Fibroblast of skin of right quadriceps (primary cell): Measurements from ENCODE around the gene ICAM4.

Experiments
- DNase-seq: peaks from one replicate; pipeline ENCODE4 v3.0.0-alpha.2; 2013

The ICAM4 gene

DNA sequence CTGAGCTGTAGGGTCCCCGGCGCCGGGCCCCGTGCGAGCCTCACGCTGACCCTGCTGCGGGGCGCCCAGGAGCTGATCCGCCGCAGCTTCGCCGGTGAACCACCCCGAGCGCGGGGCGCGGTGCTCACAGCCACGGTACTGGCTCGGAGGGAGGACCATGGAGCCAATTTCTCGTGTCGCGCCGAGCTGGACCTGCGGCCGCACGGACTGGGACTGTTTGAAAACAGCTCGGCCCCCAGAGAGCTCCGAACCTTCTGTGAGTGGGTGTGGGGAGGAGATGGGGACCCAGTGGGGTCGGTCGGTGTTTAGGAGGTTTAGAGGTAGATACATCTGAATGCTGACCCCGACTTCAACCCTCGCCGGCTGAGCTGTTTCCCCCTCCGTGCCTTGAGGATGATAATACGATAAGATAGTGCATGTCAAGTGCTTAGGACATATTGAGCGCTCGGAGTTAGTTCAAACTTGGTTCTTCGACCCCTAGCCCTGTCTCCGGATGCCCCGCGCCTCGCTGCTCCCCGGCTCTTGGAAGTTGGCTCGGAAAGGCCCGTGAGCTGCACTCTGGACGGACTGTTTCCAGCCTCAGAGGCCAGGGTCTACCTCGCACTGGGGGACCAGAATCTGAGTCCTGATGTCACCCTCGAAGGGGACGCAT, 4.9 kb downstream of the ICAM4 start:
- DNase-seq = no peak

DNA sequence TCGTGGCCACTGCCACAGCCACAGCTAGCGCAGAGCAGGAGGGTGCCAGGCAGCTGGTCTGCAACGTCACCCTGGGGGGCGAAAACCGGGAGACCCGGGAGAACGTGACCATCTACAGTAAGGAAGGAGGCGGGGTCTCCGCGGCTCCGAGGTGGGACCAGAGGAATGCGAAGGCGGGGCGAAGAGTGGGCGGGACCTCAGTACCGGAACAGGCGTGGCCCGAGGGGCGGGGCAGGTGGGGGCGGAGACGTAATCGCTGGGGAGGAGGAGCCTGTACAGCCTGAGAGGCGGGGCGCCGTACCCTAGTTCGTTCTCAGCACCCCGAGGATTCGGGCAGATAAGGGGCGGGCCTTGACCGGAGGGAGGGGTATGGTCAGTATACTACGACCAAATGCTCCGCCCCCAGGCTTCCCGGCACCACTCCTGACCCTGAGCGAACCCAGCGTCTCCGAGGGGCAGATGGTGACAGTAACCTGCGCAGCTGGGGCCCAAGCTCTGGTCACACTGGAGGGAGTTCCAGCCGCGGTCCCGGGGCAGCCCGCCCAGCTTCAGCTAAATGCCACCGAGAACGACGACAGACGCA, 5.5 kb downstream of the ICAM4 start:
- DNase-seq = peak; percentile 76

DNA sequence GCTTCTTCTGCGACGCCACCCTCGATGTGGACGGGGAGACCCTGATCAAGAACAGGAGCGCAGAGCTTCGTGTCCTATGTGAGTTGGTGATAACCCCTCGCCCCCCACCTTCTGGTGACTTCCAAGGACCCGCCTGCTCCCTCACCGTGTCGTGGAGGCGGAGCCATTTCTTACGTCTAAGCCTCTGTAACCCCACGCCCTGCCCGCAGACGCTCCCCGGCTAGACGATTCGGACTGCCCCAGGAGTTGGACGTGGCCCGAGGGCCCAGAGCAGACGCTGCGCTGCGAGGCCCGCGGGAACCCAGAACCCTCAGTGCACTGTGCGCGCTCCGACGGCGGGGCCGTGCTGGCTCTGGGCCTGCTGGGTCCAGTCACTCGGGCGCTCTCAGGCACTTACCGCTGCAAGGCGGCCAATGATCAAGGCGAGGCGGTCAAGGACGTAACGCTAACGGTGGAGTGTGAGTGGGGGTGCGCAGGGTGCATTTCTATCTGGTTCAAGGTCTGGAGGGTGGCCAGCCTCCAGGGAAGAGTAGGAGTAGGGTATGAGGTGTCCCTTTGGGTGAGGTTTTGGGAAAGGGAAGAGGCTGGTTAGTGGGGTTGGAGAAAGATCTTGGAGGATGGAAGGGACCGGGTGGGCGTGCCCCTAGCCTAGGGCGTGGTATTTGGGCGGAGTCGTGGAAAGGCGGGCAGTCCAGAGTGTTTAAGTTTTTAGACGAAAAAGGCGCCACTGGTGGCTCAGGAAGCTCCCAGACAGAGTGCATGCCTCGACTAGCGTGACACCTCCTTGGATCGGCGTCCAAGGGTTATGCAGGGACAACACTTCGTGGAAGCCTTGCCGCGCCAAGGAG, 6.3 kb downstream of the ICAM4 start:
- DNase-seq = no peak

DNA sequence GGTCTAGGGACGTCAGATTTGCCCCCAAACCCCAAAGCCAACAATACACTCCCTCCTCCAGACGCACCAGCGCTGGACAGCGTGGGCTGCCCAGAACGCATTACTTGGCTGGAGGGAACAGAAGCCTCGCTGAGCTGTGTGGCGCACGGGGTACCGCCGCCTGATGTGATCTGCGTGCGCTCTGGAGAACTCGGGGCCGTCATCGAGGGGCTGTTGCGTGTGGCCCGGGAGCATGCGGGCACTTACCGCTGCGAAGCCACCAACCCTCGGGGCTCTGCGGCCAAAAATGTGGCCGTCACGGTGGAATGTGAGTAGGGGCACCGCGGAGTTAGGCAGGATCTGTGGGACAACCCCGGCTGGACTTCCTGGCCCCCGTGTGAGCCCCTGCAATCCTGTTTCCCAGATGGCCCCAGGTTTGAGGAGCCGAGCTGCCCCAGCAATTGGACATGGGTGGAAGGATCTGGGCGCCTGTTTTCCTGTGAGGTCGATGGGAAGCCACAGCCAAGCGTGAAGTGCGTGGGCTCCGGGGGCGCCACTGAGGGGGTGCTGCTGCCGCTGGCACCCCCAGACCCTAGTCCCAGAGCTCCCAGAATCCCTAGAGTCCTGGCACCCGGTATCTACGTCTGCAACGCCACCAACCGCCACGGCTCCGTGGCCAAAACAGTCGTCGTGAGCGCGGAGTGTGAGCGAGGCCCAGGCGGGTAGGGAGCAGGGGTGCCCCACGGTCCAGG, 7.0 kb downstream of the ICAM4 start:
- DNase-seq = no peak

DNA sequence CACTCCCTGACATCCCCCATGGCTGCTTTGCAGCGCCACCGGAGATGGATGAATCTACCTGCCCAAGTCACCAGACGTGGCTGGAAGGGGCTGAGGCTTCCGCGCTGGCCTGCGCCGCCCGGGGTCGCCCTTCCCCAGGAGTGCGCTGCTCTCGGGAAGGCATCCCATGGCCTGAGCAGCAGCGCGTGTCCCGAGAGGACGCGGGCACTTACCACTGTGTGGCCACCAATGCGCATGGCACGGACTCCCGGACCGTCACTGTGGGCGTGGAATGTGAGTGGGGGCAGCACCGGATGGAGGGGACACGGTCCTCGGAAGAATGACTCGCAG, 7.6 kb downstream of the ICAM4 start:
- DNase-seq = no peak

DNA sequence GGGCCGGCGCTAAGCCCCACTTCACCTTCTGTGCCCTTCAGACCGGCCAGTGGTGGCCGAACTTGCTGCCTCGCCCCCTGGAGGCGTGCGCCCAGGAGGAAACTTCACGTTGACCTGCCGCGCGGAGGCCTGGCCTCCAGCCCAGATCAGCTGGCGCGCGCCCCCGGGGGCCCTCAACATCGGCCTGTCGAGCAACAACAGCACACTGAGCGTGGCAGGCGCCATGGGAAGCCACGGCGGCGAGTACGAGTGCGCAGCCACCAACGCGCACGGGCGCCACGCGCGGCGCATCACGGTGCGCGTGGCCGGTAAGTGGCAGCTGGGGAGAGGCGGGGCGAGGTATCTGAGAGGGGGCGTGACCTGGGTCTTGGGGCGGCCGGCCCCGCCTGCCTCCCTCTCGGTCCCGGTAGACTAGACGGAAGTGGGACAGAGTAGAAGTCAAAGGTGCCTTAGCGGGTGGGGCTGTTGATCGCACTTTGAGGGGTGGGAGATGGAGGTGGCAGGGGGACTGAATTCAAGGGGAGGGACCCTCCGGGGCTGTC, 8.6 kb downstream of the ICAM4 start:
- DNase-seq = no peak

DNA sequence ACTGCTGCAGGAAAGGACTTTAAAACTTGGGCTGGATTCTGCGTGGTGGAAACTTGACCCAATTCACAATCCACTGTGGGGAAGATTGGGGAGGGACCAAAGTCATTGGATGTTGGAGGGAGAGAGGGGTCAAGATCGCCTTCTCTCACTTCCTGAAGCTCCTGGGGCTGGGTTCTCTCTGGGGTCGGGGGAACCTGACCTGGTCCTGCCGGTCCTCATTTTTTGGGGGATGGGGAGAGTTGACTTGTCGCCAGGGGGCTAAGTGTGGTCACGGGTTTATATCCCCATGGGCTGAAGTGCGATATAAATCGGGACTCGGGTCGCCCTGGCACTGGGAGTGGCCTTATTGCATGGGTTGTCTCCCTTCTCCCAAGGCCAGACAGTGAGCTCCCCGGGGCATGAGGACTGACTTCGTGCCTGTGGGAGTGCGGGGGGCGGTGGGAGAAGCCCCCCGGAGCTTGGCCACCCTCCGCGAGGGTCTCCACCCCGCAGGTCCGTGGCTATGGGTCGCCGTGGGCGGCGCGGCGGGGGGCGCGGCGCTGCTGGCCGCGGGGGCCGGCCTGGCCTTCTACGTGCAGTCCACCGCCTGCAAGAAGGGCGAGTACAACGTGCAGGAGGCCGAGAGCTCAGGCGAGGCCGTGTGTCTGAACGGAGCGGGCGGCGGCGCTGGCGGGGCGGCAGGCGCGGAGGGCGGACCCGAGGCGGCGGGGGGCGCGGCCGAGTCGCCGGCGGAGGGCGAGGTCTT, 9.3 kb downstream of the ICAM4 start:
- no peak for DNase-seq

DNA sequence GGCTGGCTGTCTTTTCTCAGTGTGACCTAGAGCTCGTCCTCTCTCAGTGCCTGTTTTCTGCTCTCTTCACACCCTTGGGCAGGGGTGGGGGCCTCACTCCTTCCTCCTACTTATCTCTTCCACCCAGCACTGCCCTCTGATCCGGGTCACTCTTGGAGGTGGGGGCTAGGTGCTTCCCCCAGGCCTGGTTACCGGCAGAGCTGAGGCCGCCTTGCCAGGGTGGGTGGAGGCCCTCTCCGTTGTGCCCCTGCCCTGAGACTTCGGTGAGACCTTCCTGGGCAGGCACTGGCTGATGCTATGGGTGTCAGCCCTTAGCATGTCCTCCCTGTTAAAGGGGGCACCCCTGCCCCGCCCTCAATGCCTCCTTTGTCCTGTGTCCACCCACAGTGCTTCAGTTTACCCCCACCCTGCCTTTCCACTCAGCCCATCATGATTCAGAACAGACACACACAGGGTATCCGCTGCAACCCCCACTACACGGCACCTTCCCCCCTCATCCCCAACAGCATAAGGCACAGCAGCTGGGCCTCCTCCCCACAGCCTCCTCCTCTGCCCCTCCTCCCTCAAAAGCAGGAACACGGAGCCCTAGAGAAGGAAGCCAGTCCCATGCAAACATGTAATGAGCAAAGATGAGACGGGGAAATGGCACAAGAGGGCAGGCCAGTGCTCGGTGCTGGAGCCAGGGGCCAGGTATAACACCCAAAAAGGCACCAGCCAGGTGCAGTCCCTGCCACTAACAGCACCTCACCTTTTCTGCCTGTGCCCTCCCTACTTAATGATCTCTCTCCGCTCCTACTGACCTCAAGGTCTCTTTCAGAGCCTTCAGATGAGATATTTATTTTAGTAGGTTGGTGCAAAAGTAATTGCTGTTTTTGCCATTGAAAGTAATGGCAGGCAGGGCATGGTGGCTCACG, 13.0 kb downstream of the ICAM4 start:
- peak; percentile 44 for DNase-seq

DNA sequence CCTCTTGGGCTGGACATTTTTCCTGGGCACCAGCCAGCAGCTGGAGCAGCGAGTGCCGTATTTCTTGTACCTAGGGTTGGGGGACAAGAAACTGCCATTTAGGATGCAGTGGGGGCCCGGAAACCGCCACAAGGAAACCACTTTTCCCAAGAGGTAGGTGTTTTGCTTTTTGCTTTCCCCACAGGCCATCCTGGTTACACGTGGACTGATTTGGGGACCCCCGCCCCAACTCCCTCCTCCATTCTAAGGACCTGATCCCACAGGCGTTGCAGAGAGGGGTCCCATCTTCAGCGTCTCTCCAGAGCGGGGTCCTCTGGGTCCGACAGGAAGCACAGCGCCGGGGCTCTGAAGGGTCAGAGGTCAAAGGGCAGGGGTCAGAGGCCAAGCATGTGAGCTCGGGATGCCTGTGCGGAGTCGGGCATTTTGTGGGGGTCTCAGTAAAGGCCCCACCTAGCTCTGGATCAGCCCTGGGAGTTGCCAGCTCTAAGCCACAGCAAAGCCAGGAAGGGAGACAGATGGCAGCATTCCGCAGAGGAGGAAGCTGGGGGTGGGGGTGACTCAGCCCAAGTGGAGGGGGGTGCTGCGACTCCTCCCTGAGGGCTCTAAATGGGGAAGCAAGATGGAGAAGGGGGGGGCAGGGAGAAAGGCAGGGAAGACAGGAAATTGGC, 18.5 kb downstream of the ICAM4 start:
- peak; percentile 82 for DNase-seq

DNA sequence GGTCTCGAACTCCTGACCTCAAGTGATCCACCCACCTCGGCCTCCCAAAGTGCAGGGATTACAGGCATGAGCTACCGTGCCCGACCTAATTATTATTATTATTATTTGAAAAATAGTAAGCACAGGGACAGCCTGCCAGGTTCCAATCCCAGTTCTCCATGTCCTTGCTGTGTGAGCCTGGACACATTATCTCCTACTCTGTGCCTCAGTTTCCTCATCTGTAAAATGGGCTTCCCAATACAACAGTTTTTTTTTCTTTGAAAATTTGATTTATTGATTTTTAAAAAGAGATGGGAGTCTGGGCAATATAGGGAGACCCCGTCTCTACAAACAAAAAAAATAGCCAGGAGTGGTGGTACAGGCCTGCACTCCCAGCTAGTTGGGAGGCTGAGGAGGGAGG, 19.6 kb downstream of the ICAM4 start:
- no peak for DNase-seq

DNA sequence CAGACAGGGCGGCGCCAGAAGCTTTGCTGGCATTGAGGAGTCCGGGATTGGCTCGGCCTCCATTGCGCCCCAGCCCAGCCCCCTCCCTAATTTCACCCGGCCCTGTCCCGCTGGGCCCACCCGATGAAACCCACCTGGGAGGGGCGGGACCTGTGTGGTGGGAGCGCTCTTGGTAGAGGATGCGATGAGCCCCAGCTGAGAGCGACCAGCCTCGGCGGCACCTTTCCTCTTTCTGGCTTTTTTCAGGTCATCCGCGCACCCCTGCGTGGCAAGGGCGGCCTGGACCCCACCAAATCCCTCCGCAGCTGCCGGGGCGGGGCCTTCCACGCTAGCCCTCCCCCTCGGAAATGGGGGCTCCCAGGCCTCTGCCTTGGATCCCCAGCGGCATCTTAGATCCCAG, 22.7 kb downstream of the ICAM4 start, which contains the start of gene ZGLP1:
ZGLP1 (minus strand) TSS at position 393 of the 400 bp plus-strand sequence.
- no peak for DNase-seq

DNA sequence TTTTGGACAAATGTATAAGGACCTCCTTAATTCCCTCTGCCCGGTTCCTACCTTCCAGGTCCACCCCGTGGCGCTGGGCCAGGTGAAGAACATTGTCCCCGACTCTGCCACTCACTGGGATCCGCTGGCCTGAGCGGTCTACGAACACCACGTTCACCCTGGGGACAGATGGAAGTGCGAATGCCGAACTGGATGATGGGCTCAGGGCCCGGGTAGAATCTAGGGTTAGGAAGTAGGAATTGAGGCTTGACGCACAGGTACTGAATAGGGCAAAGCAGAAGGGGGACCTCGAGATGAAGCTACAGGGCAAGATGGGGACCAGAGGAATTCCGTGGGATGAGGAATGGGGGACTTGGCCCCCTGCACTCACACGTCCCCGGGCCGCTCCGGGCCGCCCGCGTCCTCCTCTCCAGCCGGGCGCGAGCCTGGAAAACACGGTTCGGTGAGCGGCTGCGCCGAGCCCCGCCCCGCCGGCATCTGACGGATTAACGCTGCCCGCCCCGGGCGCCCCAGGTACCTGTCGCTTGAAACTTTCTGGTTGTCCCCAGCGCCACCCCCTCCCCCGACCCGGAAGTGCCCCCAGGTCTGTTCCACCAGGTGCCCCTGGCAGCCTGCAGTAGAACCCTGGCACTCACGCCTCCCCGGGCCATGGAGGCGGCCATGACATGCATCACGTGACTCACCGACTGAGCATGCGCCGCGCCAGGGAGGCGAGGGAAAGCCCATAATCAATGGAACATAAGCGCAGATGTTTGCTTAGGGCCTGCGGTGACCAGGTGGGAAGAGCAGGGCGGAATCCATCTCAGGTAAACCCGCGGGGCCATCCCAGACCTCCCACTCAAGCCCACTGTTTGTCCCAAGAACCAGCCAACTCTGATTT, 28.8 kb downstream of the ICAM4 start, which contains the start of gene FDX2:
FDX2 (minus strand) TSS at position 681 of the 880 bp plus-strand sequence; CDS start at position 662, 19 bp downstream.
- DNase-seq = peak; percentile 74

DNA sequence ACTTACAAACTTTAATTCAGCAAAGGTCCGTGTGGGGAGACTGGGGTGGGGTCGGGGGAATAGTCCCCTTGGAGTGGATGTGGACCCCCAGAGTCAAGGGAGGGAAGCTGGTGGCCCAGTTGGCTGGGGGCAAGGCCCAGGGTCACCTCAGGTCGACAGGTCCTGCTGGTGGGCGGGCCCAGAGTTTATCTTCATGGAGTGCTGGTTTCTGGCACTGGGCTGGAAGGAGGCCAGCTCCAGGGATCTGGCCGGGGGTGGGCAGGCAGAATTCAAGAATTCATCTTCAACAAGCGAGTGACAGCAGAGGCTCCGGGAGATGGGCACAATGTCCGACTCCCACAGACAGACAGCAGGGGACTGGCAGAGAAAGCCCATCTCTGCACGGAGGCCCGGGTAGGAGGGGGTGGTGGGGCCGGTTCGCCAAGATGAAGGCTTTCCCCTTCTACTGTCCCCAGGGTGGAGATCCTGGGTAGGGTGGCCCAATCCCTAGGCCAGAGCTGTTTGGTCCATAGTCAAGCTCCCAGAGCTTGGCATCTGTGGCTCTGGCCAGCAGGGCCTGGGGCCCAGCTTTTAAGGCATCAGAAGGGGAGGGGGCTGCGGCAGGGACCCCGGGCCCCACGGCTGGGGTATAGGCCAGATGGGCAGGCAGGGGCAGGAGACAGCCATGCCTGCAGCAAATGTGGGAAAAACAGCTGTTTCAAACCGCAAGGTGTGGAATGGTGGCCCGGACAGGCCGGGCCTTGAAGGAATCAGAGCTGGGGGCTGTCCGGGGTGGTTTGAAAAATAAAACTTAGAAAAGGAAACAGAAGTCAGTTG, 29.7 kb downstream of the ICAM4 start:
- no peak for DNase-seq

DNA sequence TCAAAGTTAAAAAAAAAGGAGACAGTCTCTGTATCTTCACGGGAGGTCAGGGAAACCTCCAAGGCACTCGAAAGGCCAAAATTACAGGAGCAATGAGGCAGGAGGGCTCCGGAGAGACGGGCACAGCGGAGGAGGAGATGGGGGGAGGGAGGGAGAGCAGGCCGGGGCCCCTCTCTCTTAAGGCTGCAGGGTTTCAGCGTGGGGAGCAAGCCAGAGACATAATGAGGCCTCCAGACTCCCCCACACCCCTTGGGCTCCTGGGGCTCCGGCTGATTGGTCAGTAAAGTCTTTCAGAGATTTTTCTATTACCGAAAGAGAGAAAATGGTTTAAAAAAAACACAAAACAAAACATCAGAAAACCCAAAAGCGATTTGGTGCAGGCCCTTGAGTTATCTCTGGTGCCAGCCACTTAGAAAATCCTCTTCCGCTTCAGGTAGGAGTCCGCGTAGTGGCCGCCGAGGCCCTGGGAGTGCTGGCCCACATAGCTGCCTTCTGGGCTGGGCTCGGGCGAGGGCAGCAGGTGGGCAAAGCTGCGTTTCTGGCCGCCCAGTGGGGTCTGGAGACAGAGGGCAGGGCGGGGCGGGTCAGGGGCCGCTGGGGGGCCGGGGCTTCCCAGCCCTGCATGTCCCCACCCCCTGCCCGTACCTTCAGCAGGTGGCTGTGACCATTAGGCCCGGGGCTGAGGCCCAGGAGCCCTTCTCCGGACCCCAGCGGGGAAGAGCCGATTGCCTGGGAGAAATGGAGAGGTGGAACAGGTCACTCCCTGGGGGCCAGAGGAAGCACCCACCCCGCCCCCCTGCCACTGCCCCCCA, 30.5 kb downstream of the ICAM4 start:
- no peak for DNase-seq

DNA sequence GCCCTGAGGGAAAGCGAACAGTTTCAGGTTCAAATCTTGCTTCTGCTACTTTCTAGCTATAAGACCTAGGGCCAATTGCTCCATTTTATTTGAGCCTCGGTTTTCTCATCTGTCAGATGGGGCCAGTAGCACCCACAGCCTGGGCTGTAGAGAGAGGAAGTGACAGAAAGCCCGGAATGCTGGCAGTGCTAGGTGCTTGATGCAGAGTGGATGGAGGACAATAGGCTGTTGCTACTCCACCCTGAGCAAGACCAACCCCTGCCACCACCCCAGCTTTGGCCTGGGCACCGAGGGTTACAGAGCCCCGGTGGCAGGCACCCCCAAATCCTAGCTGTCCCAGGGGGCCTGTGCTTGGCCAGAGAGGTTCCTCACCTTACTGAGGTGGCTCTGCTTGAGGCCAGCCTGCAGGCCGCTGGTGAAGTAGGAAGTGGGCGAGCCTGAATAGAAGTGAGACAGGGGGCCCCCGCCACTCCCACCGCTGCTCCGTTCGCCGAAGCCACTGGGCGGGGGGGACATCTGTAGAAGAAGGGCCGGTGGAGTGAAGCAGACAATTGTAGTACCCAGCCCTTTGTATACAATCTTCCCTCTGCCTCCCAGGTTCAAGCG, 31.2 kb downstream of the ICAM4 start:
- DNase-seq = no peak

DNA sequence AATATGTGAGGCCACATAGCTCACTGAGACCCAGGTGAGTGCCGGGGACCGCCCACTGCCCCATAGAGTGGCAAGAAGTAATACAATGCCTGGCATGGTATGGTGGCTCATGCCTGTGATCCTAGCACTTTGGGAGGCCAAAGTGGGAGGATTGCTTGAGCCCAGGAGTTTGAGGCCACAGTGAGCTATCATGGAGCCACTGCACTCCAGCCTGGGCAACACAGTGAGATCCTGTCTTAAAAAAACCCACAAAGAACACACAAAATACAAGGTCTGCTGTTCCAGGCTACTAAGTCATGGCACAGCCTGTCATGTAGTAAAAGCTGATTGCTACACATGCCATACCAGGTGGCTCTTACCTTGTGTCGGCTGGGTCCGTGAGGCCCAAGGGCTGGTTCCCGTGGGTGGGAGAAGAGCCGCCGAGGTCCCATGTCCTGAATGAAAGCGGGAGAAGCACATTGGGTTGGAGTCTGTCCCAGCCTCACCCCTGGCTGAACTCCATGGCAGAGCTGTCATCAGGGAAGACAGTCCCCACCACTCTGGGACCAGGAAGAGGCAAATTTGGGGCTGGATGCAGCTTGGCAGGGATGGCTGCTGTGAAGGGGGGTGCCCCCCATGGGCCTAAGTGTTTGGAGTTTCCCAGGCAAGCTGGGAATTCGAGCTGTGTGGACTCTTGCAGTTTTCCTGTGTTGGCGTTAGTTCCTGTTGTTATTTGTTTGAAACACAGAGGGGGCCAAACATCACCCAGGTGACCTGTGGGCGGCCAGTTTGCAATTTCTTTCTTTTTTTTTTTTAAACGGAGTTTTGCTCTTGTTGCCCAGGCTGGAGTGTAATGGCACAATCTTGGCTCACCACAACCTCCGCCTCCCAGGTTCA, 32.3 kb downstream of the ICAM4 start:
- no peak for DNase-seq
